Erythroblast (primary cell): ENCODE data around the gene ABHD6.

ENCODE experiments used
- GATA1 ChIP-seq: IDR thresholded peaks from 2 replicates; pipeline ENCODE4 v1.6.1; 2011; ENCODE audit warnings: low read depth, mild to moderate bottlenecking, control low read depth, low read length, moderate library complexity
- POLR2A ChIP-seq: IDR thresholded peaks from 2 replicates; pipeline ENCODE4 v1.6.1; 2011; ENCODE audit warnings: mild to moderate bottlenecking, low read length

GRCh38 chr3:58188173-58188564 lies 49.4 kb upstream of the ABHD6 start:
- TF ChIP-seq POLR2A (no peak), GATA1 (no peak)
